Left ventricle myocardium inferior (tissue), 1 donor: ENCODE measurements around the gene TSHZ2. TPM values are rescaled to one million over a fixed set of nuclear protein-coding genes. Genes with fewer than 3 reads are reported as not detected.
"Not testable (repeated sequence)": the region's sequence is repeated elsewhere in the genome, so short reads cannot be mapped to it uniquely, and the experiment has no call there.

ENCODE experiments used
- DNase-seq: peaks from one replicate; pipeline ENCODE4 v3.0.0-alpha.2; 2020
- H3K27ac ChIP-seq: fragments of 200-600 bp; replicated peaks from 2 replicates; pipeline ENCODE4 v1.8.0; 2021
- H3K27me3 ChIP-seq: fragments of 200-600 bp; 2 replicates; pipeline ENCODE4 v1.8.0; 2021; ENCODE audit warnings: low read depth
- H3K36me3 ChIP-seq: fragments of 200-600 bp; 2 replicates; pipeline ENCODE4 v1.8.0; 2021
- H3K4me1 ChIP-seq: fragments of 200-600 bp; 2 replicates; pipeline ENCODE4 v1.8.0; 2021
- H3K4me3 ChIP-seq: fragments of 200-600 bp; 2 replicates; pipeline ENCODE4 v1.8.0; 2021; ENCODE audit warnings: mild to moderate bottlenecking, moderate library complexity
- H3K9me3 ChIP-seq: fragments of 200-600 bp; replicated peaks from 2 replicates; pipeline ENCODE4 v1.8.0; 2021
- intact Hi-C: fragments of 100-400 bp; cut with micrococcal nuclease; formaldehyde crosslinking; loops from one replicate; pipeline ENCODE4 v1.11.0; 2022
- total RNA-seq: library from RNA; stranded (reverse); fragmentation: NEBNext Ultra II Directional; extraction: Animal tissue kit (Norgen Biotek cat#: 25700); gene quantifications from one replicate; pipeline ENCODE4 v1.2.1, GENCODE V29; 2021
- TF ChIP-seq, protein P1 (sequence below): fragments of 200-600 bp; IDR thresholded peaks from 2 replicates; pipeline ENCODE4 v1.8.0; 2021; ENCODE audit warnings: antibody characterized with exemption, mild to moderate bottlenecking, borderline replicate concordance
- donor health status: DM: no; HTN: yes; CAD: no; lungs with severe emphysema.

Gene TSHZ2
- total RNA-seq, 1 donor from 2014 or later = 3.1 TPM

DNA sequence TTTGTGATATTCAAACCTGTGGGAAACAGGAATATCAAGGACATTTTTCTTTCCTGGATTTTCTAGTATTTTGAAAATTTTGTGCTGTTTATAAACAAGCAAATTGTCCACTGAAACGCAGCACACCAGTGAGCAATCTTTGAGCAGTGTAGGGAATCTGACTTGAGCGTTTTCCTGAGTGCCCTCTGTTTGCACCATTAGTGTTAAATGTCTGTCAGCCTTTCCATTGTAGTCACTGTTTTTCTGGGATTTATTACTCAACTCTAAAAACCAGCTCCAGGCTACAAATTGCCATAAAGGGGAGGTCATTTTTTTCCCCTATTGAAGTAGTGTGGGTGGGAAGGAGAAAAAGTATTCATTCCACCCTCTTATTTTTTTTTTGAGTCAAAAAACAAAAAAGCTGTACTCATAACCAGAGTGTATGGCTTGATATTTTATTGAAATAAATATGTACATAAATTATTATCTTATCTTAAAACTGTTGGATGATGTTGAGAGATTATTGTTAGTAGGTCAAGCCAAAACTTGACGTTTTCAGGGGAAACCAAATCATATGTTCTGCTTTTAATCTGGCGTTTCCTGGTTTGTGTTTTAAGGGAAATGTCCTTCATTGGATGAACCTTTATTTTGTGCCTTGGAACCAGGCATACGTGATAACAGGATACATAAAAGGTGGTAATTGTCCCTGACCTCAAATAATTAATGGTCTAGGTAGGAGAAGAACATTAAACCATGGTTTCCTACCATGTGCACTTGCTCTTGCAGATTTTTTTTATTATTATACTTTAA lies 51.8 kb downstream of the TSHZ2 start:
- Histone ChIP-seq H3K36me3 (no peaks in the 10 kb centered on the region), H3K27ac (no peak overlapping the region), H3K4me1 (peaks cover 3% of the 10 kb centered on the region), H3K4me3 (no peak overlapping the region), H3K9me3 (no peaks in the 10 kb centered on the region), H3K27me3 (no peaks in the 10 kb centered on the region)
- intact Hi-C loops = no loop called here
- no peak for DNase-seq
- TF ChIP-seq, protein P1, sequence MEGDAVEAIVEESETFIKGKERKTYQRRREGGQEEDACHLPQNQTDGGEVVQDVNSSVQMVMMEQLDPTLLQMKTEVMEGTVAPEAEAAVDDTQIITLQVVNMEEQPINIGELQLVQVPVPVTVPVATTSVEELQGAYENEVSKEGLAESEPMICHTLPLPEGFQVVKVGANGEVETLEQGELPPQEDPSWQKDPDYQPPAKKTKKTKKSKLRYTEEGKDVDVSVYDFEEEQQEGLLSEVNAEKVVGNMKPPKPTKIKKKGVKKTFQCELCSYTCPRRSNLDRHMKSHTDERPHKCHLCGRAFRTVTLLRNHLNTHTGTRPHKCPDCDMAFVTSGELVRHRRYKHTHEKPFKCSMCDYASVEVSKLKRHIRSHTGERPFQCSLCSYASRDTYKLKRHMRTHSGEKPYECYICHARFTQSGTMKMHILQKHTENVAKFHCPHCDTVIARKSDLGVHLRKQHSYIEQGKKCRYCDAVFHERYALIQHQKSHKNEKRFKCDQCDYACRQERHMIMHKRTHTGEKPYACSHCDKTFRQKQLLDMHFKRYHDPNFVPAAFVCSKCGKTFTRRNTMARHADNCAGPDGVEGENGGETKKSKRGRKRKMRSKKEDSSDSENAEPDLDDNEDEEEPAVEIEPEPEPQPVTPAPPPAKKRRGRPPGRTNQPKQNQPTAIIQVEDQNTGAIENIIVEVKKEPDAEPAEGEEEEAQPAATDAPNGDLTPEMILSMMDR = no peak

- H3K27ac ChIP-seq, DNase-seq, H3K4me3 ChIP-seq, H3K9me3 ChIP-seq, H3K4me1 ChIP-seq, H3K27me3 ChIP-seq, intact Hi-C loops, H3K36me3 ChIP-seq: not testable (repeated sequence)
Measured at GRCh38 chr20:53024653-53025052, 52.5 kb downstream of the TSHZ2 start.

- TF ChIP-seq, protein P1 = no peak
- no peaks in the 10 kb centered on the region for H3K4me1 ChIP-seq
- H3K27me3 ChIP-seq = no peaks in the 10 kb centered on the region
- no peak for DNase-seq
- intact Hi-C loops = no loop called here
- H3K36me3 ChIP-seq = no peaks in the 10 kb centered on the region
- no peak overlapping the region for H3K27ac ChIP-seq
- no peaks in the 10 kb centered on the region for H3K9me3 ChIP-seq
- no peak overlapping the region for H3K4me3 ChIP-seq
Measured at GRCh38 chr20:53027089-53027488, 54.9 kb downstream of the TSHZ2 start.

GRCh38 chr20:53028337-53029007 lies 56.3 kb downstream of the TSHZ2 start:
- Histone ChIP-seq H3K27ac (no peak overlapping the region), H3K4me3 (no peak overlapping the region), H3K9me3 (no peaks in the 10 kb centered on the region), H3K36me3 (no peaks in the 10 kb centered on the region), H3K4me1 (no peaks in the 10 kb centered on the region), H3K27me3 (no peaks in the 10 kb centered on the region)
- intact Hi-C loops = no loop called here
- TF ChIP-seq, protein P1 = no peak
- no peak for DNase-seq

DNA sequence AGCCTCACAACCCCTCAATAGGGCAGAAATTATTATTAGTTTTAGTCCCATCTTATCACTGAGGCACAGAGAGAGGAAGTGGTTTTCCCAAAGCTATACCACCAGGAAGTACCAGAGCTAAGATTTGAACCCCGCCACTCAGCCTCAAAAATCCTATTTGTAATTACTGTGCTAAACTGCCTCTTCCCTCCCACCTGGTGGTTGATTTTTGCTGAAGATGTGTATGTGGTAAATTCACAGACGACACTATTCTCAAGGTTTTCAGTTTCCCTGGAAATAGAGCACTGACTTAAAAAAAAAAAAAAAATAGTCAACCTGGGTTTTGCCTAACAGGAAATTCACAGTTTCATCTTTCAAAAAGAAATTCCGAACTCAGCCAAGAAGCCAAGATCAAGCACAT lies 57.9 kb downstream of the TSHZ2 start:
- DNase-seq = no peak
- no peaks in the 10 kb centered on the region for H3K36me3 ChIP-seq
- TF ChIP-seq, protein P1 = no peak
- intact Hi-C loops = no loop called here
- H3K27ac ChIP-seq = no peak overlapping the region
- H3K9me3 ChIP-seq = no peaks in the 10 kb centered on the region
- no peaks in the 10 kb centered on the region for H3K4me1 ChIP-seq
- no peaks in the 10 kb centered on the region for H3K27me3 ChIP-seq
- H3K4me3 ChIP-seq = no peak overlapping the region

DNA sequence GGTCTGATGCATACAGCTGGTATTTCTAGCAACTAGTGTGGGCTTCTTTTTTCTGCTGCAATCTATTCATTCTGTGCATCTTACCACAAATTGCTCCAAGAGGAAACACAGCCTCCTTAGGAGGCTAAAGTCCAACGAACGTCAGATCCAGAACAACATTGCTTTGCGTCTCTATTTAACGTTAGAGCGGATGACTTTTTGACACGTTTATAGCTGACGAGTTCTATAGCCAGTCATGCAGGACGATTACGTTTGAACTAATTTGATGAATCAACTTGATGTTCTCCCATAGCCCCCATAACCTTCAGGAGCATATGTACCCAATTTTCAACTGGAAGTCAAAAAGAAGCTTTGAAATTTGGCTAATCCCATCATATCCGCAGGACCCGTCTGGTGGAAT lies 59.9 kb downstream of the TSHZ2 start:
- intact Hi-C loops = no loop called here
- peak overlapping the region; percentile 24 for H3K27ac ChIP-seq

More for the DNA sequence above, 59.9 kb downstream of the TSHZ2 start:
- Histone ChIP-seq H3K4me1 (no peaks in the 10 kb centered on the region), H3K36me3 (no peaks in the 10 kb centered on the region), H3K9me3 (no peaks in the 10 kb centered on the region), H3K27me3 (no peaks in the 10 kb centered on the region), H3K4me3 (no peak overlapping the region)
- TF ChIP-seq, protein P1 = no peak
- DNase-seq = no peak
